ENCODE data around the gene ITIH6. TPM values are rescaled to one million over a fixed set of nuclear protein-coding genes. Genes with fewer than 3 reads are reported as not detected.
A peak's percentile ranks its signal among the peaks of the same experiment; 100 is the strongest.
"Not testable (repeated sequence)": the region's sequence is repeated elsewhere in the genome, so short reads cannot be mapped to it uniquely, and the experiment has no call there.

Gene ITIH6, protein sequence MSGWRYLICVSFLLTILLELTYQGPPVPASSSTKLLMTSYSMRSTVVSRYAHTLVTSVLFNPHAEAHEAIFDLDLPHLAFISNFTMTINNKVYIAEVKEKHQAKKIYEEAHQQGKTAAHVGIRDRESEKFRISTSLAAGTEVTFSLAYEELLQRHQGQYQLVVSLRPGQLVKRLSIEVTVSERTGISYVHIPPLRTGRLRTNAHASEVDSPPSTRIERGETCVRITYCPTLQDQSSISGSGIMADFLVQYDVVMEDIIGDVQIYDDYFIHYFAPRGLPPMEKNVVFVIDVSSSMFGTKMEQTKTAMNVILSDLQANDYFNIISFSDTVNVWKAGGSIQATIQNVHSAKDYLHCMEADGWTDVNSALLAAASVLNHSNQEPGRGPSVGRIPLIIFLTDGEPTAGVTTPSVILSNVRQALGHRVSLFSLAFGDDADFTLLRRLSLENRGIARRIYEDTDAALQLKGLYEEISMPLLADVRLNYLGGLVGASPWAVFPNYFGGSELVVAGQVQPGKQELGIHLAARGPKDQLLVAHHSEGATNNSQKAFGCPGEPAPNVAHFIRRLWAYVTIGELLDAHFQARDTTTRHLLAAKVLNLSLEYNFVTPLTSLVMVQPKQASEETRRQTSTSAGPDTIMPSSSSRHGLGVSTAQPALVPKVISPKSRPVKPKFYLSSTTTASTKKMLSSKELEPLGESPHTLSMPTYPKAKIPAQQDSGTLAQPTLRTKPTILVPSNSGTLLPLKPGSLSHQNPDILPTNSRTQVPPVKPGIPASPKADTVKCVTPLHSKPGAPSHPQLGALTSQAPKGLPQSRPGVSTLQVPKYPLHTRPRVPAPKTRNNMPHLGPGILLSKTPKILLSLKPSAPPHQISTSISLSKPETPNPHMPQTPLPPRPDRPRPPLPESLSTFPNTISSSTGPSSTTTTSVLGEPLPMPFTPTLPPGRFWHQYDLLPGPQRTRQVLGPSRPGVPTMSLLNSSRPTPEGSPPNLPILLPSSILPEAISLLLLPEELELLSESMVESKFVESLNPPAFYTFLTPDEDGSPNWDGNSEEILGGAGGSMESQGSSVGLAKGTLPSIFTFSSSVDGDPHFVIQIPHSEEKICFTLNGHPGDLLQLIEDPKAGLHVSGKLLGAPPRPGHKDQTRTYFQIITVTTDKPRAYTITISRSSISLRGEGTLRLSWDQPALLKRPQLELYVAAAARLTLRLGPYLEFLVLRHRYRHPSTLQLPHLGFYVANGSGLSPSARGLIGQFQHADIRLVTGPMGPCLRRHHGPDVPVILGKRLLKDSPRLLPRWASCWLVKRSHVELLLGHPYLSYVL
- total RNA-seq (under 1 TPM in 1 of 2 donors, not detected in 1; 0.20 TPM), polyA plus RNA-seq (not detected)
- long read RNA-seq, donor 1, partial matches to known transcripts = 600 of 732 reads
- long read RNA-seq, donor 1, other reads (novel, unspliced or antisense) = 132 of 732 reads
- long read RNA-seq, donor 2 = 0 reads
- long read RNA-seq, donor 3 = 0 reads
- long read RNA-seq, donor 4 = 0 reads
- long read RNA-seq, donor 5, partial matches to known transcripts = 841 of 868 reads
- long read RNA-seq, donor 5, other reads (novel, unspliced or antisense) = 27 of 868 reads

DNA sequence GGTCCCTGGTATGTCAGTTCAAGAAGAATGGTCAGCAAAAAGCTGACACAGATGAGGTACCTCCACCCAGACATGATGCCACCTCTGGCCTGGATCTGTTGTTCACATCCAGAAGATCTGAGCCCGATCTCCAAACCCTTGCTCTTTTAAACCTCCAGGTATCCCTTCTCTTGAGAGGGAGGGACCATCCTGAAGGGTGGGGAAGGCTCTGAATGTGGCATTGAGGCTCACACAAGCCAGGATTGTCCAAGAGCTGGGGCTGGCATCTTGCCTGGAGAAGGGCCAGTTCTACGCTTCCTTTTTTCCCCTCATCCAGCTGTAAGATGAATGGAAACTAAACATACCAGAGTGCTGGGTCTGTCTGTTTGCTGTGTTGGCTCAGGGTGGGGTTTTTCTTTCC lies at the start of gene ITIH6:
ITIH6 (minus strand) TSS at position 119 of the 400 bp plus-strand sequence; CDS start at position 74, 45 bp downstream.
- no peak within 1 kb of the TSS for H3K4me3 ChIP-seq
- DNase-seq (peak in 1 of 3 donors; percentile 40), ATAC-seq (ENCODE audit: insufficient read depth, low FRiP score) (no peak)
- H3K9me3 ChIP-seq (ENCODE audit: control insufficient read depth in 4 of 4, insufficient read depth in 3 of 4, low read length in 3 of 4) = no peaks in the 10 kb centered on the region
- TF ChIP-seq, protein P1, sequence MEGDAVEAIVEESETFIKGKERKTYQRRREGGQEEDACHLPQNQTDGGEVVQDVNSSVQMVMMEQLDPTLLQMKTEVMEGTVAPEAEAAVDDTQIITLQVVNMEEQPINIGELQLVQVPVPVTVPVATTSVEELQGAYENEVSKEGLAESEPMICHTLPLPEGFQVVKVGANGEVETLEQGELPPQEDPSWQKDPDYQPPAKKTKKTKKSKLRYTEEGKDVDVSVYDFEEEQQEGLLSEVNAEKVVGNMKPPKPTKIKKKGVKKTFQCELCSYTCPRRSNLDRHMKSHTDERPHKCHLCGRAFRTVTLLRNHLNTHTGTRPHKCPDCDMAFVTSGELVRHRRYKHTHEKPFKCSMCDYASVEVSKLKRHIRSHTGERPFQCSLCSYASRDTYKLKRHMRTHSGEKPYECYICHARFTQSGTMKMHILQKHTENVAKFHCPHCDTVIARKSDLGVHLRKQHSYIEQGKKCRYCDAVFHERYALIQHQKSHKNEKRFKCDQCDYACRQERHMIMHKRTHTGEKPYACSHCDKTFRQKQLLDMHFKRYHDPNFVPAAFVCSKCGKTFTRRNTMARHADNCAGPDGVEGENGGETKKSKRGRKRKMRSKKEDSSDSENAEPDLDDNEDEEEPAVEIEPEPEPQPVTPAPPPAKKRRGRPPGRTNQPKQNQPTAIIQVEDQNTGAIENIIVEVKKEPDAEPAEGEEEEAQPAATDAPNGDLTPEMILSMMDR (IDR thresholded peaks at IDR 0.05; ENCODE audit: control extremely low read depth, extremely low read depth) = no peak
- H3K27ac ChIP-seq (ENCODE audit: low read depth in 1 of 2, low read length in 1 of 2) = no peak within 1 kb of the TSS
- H3K9ac ChIP-seq (ENCODE audit: insufficient read depth in 1 of 2, low read length in 2 of 2) = no peak within 1 kb of the TSS
- H3K4me1 ChIP-seq (ENCODE audit: control insufficient read depth in 5 of 5, insufficient read depth in 5 of 5, low read length in 5 of 5) = peaks cover 0 to 9% (median 2%) of the 10 kb centered on the region in 5 donors
- no peaks in the 10 kb centered on the region for H3K27me3 ChIP-seq (ENCODE audit: control insufficient read depth in 3 of 3, insufficient read depth in 3 of 3, low read length in 2 of 3)
- no peaks in the 10 kb centered on the region for H3K36me3 ChIP-seq (ENCODE audit: control insufficient read depth in 4 of 4, insufficient read depth in 4 of 4, low read length in 4 of 4)
- 41 to 58% methylated on average over 2 of the region's 2 CpGs for WGBS, 2 donors

DNA sequence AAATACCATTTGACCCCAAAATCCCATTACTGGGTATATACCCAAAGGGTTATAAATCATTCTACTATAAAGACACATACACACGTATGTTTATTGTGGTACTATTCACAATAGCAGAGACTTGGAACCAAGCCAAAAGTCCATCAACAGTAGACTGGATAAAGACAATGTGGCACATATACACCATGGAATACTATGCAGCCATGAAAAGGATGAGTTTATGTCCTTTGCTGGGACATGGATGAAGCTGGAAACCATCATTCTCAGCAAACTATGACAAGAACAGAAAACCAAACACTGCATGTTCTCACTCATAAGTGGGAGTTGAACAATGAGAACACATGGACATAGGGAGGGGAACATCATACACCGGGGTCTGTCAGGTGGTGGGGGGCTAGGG lies 49.6 kb upstream of the ITIH6 start:
- not testable (repeated sequence) for H3K4me3 ChIP-seq; H3K36me3 ChIP-seq (ENCODE audit: control insufficient read depth in 4 of 4, insufficient read depth in 4 of 4, low read length in 4 of 4); DNase-seq; H3K4me1 ChIP-seq (ENCODE audit: control insufficient read depth in 5 of 5, insufficient read depth in 5 of 5, low read length in 5 of 5); H3K27ac ChIP-seq (ENCODE audit: low read depth in 1 of 2, low read length in 1 of 2); H3K9me3 ChIP-seq (ENCODE audit: control insufficient read depth in 4 of 4, insufficient read depth in 3 of 4, low read length in 3 of 4); H3K9ac ChIP-seq (ENCODE audit: insufficient read depth in 1 of 2, low read length in 2 of 2); ATAC-seq (ENCODE audit: insufficient read depth, low FRiP score); H3K27me3 ChIP-seq (ENCODE audit: control insufficient read depth in 3 of 3, insufficient read depth in 3 of 3, low read length in 2 of 3)
- 78 to 87% methylated on average over 2 of the region's 2 CpGs for WGBS, 2 donors

DNA sequence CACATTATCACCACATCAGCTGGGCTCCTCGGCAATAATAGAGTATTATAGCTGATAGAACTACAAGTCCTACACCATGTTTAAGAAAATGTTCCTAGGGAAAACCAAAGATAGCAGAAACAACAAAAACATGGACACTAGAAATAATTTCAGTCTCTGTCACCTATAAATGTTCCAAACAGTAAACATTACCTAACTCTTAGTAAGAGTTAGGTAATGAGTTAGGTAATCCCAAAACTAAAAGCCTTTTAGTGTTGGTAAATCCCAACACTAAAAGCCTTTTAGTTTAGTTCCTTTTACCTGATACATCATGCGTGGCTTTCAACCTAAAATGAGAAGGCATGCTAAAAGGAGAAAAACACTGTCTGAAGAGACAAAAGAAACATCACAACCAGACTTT lies 45.0 kb upstream of the ITIH6 start:
- Histone ChIP-seq H3K36me3 (ENCODE audit: control insufficient read depth in 4 of 4, insufficient read depth in 4 of 4, low read length in 4 of 4) (no peaks in the 10 kb centered on the region), H3K4me3 (no peak overlapping the region), H3K9ac (ENCODE audit: insufficient read depth in 1 of 2, low read length in 2 of 2) (no peak overlapping the region), H3K27me3 (ENCODE audit: control insufficient read depth in 3 of 3, insufficient read depth in 3 of 3, low read length in 2 of 3) (no peaks in the 10 kb centered on the region), H3K9me3 (ENCODE audit: control insufficient read depth in 4 of 4, insufficient read depth in 3 of 4, low read length in 3 of 4) (peaks cover 0 to 2% (median 0%) of the 10 kb centered on the region in 4 donors), H3K4me1 (ENCODE audit: control insufficient read depth in 5 of 5, insufficient read depth in 5 of 5, low read length in 5 of 5) (peaks cover 0 to 4% (median 0%) of the 10 kb centered on the region in 5 donors), H3K27ac (ENCODE audit: low read depth in 1 of 2, low read length in 1 of 2) (no peak overlapping the region)
- DNase-seq (no peak), ATAC-seq (ENCODE audit: insufficient read depth, low FRiP score) (no peak)
- WGBS, 2 donors = 77 to 91% methylated on average over 2 of the region's 2 CpGs
- TF ChIP-seq, protein P1 (IDR thresholded peaks at IDR 0.05; ENCODE audit: control extremely low read depth, extremely low read depth) = no peak
